GM21825 (cell line): ENCODE results near the gene UBE2R2.
"Not testable (repeated sequence)": the region's sequence is repeated elsewhere in the genome, so short reads cannot be mapped to it uniquely, and the experiment has no call there.

Source experiments
- ATAC-seq: cut with Tn5 transposase; IDR thresholded peaks from one replicate; pipeline ENCODE4 v1.9.1; 2021; ENCODE audit warnings: mild to moderate bottlenecking, moderate library complexity; ENCODE audit not compliant: unreplicated experiment

The UBE2R2 gene

DNA sequence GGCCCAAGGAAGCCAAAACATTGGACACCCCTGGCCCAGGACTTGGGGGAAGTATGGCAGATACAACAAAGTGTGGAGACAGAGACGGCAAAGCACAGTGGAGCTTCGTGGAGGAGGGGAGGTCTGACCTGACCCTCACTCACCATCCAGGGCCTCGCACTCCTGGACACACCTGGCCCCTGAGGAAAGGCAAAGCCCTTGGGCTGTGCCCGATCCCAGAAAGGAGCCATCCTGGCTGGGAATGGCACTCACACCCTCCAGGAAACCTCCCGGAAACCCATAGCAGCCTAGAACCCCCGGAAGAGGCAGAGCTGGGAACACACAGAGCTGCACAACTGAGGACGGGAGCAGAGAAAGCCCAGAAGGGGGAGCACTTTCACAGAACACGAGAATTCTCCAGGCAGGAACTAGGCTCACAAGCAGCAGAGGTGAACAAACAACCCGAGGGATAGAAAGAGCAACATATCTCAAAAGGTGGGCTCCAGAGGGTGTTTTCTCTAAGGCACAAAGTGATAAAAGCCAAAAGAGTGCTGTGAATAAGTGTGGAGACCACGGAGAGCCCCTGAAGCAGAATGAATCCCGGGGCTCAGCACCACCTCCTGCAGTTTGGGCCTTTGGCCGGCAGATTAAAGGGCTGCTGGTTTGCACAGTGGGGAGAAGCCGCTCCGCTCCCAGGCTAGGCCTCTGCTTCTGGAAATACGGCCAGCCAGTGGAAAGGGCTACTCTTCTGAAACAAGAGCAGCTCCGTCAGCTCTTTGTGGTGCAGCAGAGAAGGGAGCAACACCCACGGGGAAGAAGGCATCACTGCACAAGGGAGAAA is 108.2 kb downstream of the UBE2R2 start:
- ATAC-seq, result no peak

DNA sequence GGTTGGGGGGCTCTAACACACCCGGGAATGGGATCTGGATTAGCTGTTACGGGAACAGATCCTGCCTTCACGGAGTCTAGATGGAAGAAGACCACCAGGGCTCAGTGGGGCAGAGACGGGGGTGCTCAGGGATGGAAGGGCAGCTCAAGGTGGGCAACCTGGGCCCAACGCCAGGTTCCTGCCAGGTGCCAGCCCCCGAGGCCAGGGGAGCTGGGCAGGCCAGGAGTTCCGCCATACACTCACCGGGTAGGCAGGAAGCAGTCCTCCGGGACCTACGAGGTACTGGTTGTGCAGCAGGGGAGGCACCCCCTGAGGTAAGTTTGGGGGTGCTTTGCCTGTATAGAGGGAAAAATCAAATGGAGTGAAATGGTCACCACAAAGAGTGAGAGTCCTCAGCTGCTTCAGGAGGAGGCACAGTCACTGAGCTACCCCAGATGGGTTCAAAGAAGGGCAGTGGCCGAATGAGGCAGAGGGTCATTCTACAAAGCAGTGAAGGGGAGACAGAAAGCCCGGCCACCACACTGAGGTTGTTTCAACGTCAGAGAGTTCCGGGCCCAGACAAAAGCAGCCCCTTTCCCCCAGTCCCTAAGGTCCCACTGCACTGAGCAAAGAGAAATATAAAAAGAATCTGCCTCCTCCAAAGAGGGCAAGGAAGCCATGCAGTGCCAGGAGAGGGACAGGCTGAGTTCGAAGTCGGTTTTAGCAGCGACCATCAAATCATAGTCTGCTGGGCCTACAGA is 110.0 kb downstream of the UBE2R2 start:
- ATAC-seq, result no peak

DNA sequence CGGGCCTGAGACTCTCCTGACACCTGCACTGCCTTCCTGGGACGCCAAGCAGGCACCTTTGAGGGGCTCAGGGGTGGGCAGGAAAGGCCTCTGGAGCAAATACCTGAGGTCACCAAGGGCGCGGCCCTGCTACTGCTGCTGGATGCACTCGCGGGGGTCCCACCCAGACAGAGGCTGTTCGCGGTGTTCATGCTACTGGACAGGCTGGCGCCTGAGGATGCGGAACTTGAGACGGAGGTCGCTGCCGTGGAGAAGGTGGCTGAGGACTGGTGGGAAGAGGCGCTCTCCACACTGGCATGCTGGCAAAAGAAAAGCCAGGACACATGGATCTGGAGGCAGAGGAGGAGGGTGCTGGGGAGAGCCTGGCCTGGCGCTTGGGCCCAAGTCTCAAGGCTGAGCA is 110.7 kb downstream of the UBE2R2 start:
- no peak for ATAC-seq

DNA sequence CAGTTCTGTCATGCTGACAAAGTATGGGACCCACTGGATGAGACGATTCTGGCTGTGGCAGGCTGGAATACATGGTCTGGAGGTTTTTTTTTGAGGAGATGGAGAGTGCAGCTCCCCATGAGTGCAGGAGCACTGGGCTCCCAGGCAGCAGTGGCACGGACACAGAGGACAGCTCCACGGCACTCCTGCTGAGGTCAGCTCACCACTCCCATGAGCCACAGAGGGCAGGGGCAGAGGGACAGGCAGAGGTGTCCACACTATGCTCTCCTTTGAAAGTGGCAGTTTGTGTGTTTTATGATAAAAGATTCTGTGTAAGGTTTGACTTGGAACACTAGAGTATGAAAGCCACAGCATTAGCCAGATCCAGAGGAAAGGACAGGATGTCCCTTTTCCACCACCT is 114.4 kb downstream of the UBE2R2 start:
- no peak for ATAC-seq

DNA sequence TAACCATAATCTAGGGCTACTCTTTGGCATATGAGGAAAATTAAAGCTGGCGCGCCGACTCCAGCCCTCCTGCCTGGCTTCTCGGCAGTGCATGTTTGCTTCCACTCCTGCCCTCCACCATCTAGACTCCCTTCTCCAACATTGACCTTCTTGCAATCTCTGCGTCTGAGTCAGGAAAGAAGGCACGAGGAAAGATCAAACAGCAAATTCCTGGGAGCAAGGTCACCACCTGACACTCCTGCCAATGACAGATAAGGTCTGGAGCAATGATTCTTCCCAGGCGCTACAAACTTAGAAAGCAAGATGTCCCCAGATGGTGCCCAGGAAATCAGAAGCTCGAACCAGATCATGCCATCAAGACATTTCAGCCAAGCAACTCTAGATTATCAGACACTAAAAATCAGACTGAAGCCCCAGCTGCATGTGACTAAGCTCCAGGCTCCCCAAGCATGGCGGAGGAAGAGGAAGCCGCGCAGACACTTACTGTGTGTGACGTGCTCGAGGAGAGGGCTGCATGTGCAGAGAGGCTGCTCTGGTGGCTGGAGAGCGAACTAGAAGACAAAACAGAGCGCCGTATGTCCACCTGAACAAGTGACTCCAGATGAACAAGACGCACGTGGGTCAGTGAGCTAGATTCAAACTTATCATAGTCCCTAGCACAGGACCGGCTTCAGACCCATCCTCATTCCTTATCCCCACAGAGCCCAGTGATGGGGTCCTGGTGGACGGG is 115.3 kb downstream of the UBE2R2 start:
- no peak for ATAC-seq

DNA sequence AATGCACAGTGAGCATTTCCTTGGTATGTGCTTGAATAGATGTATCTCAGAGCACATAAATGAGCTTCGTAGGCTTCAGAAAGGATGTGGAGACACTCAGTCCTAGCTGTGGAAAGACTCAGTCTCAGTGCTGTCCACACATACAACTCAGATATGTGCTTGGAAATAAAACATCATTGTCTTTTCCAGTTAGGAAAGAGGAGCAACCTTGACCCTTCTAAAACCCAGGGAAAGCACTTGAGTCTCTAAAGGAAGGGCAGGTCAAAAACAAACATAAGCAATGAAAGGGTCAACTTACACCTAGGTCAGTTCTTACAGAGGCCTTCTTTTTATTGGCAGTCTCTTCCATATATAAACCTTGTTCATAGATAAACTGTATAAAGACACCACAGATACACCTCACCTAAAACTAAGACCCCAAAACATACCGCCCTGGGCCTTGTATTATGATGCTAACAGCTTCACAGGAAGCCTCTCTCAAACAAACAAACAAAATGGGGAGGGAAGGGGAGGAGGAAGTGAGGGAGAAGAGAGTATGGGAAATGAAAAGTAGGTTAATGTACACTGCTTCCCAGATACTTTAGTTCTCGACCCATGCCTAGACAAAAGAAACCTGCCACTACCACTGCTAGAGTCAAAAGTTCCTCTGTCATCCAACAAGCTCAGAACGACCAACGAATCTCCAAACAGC is 117.4 kb downstream of the UBE2R2 start:
- ATAC-seq, result no peak

DNA sequence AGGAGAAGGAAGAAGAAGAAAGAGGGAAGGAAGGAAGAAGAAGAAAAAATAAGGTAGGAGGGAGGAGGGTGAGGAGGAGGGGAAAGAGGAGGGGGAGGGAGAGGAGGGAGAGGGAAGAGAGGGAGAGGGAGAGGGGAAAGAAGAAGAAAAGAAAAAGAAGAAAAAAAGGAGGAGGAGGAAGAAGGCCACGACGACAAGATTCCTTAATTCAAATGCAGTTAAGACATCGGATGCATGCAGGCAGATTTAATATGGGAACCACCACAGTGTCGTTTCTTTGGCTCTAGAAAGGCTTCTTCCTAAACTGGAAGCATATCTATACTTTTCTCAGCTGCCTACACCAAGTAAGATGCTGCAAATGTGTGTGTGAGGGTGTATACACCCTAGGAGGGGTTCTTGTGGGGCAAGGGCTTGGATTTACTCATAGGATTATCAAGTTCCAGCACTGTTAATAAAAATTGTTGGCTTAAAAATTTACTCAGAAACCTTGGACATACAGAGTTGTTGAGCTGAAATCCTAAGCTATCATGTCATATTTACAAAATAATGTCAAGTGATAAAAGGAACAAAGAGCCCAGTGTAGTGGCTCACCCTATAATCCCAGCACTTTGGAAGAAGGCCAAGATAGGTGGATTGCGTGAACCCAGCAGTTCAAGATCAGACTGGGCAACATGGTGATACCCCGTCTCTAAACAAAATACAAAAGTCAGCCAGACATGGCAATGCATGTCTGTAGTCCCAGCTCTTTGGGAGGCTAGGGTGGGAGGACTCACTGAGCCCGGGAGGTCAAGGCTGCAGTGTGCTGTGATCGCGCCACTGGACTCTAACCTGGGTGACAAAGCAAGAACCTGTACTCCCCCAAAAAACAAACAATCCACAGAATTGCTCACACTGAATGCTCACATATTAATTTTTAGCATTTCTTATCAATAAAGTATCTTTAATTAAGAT is 123.2 kb downstream of the UBE2R2 start:
- no peak for ATAC-seq

DNA sequence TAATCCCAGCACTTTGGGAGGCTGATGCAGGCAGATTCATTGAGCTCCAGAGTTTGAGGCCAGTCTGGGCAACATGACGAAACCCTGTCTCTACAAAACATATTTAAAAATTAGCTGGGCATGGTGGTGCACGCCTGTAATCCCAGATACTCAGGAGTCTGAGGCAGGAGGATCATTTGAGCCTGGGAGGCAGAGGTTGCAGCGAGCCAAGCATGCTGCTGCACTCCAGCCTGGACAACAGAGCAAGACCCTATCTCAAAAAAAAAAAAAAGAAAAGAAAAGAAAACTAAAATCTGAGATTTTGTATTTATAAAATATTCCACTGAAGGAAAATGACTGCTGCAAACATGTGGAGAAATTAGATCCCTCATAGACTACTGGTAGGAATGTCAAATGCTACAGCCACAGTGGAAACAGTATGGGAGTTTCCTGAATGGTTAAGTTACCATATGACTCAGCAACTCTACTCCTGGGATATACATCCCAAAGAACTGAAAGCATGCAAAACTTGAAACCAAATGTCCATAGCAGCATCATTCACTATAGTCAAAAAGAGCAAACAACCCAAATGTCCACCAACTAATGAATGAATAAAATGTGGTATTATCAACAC is 125.6 kb downstream of the UBE2R2 start:
- ATAC-seq, result no peak

DNA sequence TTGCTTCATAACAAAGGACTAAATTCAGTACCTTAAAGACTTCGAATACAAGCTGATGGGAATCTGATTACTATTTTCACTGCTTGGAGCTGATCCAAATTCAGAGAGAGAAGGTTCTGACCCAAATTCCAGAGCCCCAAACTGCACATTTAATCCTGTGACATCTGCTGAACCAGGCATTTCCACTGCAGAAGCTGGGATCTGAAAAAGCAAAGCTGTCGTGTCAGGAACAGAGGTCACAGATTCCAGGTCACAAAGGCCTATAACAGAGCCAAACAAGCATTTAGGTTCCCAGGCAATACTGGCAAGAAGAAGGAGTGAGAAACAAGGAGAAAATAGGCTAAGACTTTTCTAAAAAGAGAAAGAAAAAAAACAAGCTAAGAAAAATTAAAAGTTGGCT is 126.4 kb downstream of the UBE2R2 start:
- no peak for ATAC-seq

DNA sequence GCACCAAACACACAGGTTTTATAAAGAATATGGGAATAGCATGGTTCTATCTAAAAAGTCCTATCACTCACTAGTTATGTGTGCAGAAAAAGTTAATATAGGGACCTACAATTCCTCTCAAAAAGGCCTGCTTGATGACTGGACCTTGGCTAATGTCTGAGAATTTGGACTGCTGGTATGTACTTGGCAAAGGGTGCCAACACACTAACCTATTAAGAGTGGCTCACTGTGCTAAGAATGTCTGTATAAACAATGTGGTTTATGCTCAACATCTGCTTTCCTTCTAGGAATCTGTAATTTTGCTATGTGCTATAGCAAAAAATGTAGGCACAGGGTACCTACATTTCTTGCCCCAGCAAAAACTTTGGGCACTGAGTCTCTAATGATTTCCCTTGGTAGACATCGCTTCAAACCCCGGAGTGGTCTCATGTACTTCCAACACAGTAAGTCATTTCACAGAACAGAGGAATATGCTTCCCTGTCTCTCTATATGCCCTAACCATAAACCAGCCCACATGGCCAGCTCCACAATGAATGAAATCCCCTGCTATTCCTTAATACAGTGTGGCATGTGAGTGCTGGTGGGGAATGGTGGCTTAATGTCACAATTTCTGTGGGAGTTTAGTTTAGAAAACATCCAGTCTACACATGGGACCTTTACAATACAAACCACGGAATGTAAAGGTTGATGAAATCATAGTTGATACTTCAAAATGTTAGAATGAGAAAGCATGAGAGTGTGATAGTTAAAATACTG is 130.0 kb downstream of the UBE2R2 start:
- ATAC-seq, result no peak

DNA sequence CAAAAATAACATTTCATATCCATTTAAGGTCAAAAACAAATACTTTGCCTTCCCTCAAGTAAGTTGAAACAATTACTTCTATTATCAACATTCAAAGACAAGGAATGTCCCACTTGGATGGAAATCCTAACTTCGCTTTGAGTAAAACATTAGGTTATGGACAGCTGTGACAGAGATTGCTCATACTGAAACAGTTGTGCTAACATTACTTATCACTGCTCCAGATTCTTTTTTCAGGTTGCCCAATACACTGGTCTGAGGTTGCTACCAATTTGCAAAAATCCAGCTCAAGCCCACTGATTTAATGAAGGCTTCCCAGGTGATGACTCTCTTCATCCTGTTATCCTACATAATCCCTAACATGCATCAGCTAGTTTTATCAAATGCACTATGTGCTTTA is 133.4 kb downstream of the UBE2R2 start:
- no peak for ATAC-seq

DNA sequence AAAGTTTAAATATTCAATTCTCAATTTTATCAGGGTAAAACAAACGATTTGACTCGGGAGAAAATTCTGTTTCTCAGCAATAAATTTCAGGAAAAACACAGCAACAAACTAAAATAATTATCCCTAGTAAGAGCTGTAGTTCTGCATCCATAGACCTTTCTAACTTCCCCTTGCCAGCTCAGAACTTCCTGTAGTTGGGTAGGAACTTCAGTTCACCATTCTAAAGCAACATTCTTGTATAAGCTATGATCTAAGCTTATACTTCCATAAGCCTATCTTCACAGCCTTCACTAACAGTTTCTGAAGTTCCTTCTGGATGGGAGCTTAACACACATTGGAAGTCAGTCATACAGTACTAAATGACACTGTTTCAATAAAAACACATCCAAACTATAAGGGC is 135.1 kb downstream of the UBE2R2 start:
- ATAC-seq, result no peak

DNA sequence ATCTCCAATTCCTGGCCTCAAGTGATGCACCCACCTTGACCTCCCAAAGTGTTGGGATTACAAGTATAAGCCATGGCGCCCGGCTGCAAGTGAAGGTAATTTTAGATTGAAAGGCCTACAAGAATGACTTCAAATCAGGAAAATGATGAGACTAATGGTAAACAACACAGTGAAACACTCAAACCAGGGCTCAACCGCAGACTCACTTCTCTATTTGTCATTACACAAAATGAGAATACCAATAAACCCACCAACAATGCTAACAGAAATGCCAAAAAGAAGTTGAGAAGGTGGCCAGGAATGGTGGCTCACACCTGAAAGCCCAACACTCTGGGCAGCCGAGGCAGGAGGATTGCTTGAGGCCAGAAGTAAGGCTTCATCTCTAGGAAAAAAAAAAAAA is 139.6 kb downstream of the UBE2R2 start:
- no peak for ATAC-seq

DNA sequence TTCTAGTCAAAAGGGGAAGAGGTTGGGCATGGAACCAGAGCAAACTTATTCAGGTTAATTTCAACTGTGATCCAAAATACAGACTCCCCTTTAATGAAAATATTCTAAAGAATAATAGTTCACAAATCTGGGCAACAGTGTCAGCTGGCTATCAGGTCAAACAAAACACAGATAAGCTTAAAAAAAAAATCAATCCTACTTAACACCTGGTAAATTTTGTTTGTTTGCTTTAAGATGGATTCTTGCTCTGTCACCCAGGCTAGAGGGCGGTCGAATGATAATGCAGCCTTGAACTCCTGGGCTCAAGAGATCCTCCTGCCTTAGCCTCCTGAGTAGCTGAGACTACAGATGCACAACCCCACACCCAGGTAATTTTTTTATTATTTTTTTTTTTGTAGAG is 142.8 kb downstream of the UBE2R2 start:
- ATAC-seq, result no peak

DNA sequence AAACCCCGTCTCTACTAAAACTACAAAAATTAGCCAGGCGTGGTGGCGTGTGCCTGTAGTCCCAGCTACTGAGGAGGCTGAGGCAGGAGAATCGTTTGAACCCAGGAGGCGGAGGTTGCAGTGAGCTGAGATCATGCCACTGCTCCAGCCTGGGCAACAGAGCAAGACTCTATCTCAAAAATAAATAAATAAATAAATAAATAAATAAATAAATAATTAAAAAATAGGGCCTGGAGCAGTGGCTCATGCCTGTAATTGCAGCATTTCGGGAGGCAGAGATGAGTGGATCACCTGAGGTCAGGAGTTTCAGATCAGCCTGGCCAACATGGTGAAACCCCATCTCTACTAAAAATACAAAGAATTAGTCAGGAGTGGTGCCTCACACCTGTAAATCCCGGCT is 145.5 kb downstream of the UBE2R2 start:
- ATAC-seq, result not testable (repeated sequence)

DNA sequence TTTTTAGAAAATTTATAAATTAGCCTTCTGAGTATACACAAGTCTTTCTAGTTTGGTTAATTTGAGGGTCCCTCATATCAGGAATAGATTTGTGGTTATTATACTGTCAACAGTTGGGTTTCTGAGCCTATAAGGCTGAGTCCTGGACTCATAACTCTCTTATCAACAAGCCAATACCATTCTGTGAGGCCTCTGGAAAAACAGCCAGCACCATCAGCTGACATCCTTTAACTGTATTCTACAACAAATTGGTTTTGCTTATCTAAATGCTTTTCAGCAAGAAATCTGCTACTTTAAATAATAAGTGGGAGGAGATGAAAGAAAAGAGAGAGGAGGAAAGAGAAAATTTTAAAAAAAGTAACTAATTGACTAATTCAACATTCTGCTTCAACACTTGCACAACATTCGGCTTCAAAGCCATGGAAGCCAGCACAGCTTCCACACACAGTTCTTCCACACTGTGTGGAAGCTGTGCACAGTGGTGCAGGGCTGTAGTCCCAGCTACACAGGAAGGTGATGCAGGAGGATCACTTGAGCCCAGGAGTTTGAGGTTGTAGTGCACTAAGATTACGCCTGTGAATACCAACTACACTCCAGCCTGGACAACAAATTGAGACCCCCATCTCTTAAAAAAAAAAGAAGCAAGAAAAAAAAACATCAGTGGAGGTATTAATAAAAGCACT is 147.3 kb downstream of the UBE2R2 start:
- ATAC-seq, result no peak
